Activated CD8-positive, alpha-beta memory T cell treated with anti-CD3 and anti-CD28 coated beads for 1 hour (primary cell): ENCODE measurements around the gene OR4M1.
"Not testable (repeated sequence)": the region's sequence is repeated elsewhere in the genome, so short reads cannot be mapped to it uniquely, and the experiment has no call there.

Source experiments
- DNase-seq, 2 donors: peaks; one replicate each; pipeline ENCODE4 v3.0.0-alpha.2; 2020; ENCODE audit warnings: low read depth in 1 of 2; ENCODE audit errors: extremely low read depth in 1 of 2

OR4M1 gene

GRCh38 chr14:19773204-19773603 lies at the start of gene OR4M1:
Gene OR4M1 (plus strand): TSS chr14:19773504. CDS start chr14:19780323, 6,819 bp downstream.
- DNase-seq = not testable (repeated sequence)

- DNase-seq = no peak
These were observed 43.9 kb upstream of the OR4M1 start for GRCh38 chr14:19729359-19729758.

GRCh38 chr14:19729763-19730162 lies 43.5 kb upstream of the OR4M1 start:
- DNase-seq = no peak

- not testable (repeated sequence) for DNase-seq
These were observed 39.4 kb upstream of the OR4M1 start for GRCh38 chr14:19733893-19734292.

GRCh38 chr14:19743256-19743655 lies 30.0 kb upstream of the OR4M1 start, which contains the start of gene OR4Q3:
Gene OR4Q3 (plus strand): TSS chr14:19743571.
- no peak for DNase-seq

GRCh38 chr14:19752316-19752715 lies 21.0 kb upstream of the OR4M1 start:
- DNase-seq = not testable (repeated sequence)

GRCh38 chr14:19754172-19754571 lies 19.1 kb upstream of the OR4M1 start:
- no peak for DNase-seq

- not testable (repeated sequence) for DNase-seq
These were observed 1.8 kb upstream of the OR4M1 start for GRCh38 chr14:19771491-19771890.

GRCh38 chr14:19771895-19772430 lies 1.3 kb upstream of the OR4M1 start:
- DNase-seq = no peak

GRCh38 chr14:19772454-19772853 lies 850 bp upstream of the OR4M1 start:
- not testable (repeated sequence) for DNase-seq

- DNase-seq = no peak
These were observed 2.3 kb downstream of the OR4M1 start for GRCh38 chr14:19775587-19775986.

- DNase-seq = not testable (repeated sequence)
These were observed 12.5 kb downstream of the OR4M1 start for GRCh38 chr14:19785848-19786247.

GRCh38 chr14:19787318-19787717 lies 14.0 kb downstream of the OR4M1 start:
- DNase-seq = not testable (repeated sequence)

- not testable (repeated sequence) for DNase-seq
These were observed 14.8 kb downstream of the OR4M1 start for GRCh38 chr14:19788150-19788549.

- not testable (repeated sequence) for DNase-seq
These were observed 23.3 kb downstream of the OR4M1 start for GRCh38 chr14:19796520-19797108.

GRCh38 chr14:19799880-19800279 lies 26.6 kb downstream of the OR4M1 start:
- no peak for DNase-seq

GRCh38 chr14:19800282-19801117 lies 27.2 kb downstream of the OR4M1 start:
- DNase-seq = no peak

GRCh38 chr14:19801118-19801464 lies 27.8 kb downstream of the OR4M1 start:
- no peak for DNase-seq

- not testable (repeated sequence) for DNase-seq
These were observed 30.2 kb downstream of the OR4M1 start, which contains the start of gene OR4N2 for GRCh38 chr14:19803470-19803869. Gene OR4N2 (plus strand): TSS chr14:19803770. CDS start chr14:19827449, 23,679 bp downstream.

- not testable (repeated sequence) for DNase-seq
These were observed 40.0 kb downstream of the OR4M1 start for GRCh38 chr14:19813171-19813920.

GRCh38 chr14:19819879-19820278 lies 46.6 kb downstream of the OR4M1 start:
- not testable (repeated sequence) for DNase-seq
